HCT116 (cell line): ENCODE results near the gene RAI1. TPM values are rescaled to one million over a fixed set of nuclear protein-coding genes. Genes with fewer than 3 reads are reported as not detected.

Source experiments
- ATAC-seq: fragments of 200-7000 bp; cut with Tn5 transposase; 2 replicates; pipeline ENCODE4 v1.9.1; 2020; ENCODE audit warnings: mild to moderate bottlenecking, moderate library complexity
- BruUV-seq: library from RNA; stranded (reverse); fragments of 400-500 nt; replicated peaks from 2 replicates; lab custom pipeline; 2021; lab: Mats Ljungman, UMichigan
- CTCF ChIA-PET: fragments of 300-600 bp; sonication (Branson Sonifier 250); formaldehyde crosslinking; loops from one replicate; lab custom pipeline; 2021; ENCODE audit warnings: antibody characterized with exemption; lab: Charles Lee
- POLR2A ChIA-PET: fragments of 300-600, 350-600 bp; sonication (Branson Sonifier 250); formaldehyde crosslinking; loops from one replicate; lab custom pipeline; 2021; ENCODE audit warnings: antibody characterized with exemption; lab: Charles Lee
- RAD21 ChIA-PET, 2 experiments: fragments of 300-600 bp; sonication (Branson Sonifier 250); formaldehyde crosslinking; loops; one replicate each; lab custom pipeline; 2023; ENCODE audit warnings: low total read pairs in 2 of 2; ENCODE audit not compliant: uncharacterized antibody in 2 of 2, unreplicated experiment in 2 of 2, low non-redundant PET in 1 of 2; lab: Charles Lee
- DNase-seq: peaks from one replicate; pipeline ENCODE4 v3.0.0-alpha.2; 2010; ENCODE audit warnings: low read depth, low spot score
- H2AFZ ChIP-seq: fragments of 200-600 bp; shearing (Covaris generic), sonication (generic); 2 replicates; pipeline ENCODE4 v1.6.1; 2017; ENCODE audit warnings: low read depth, mixed run types, mixed read lengths, antibody characterized with exemption, low read length; ENCODE audit not compliant: poor library complexity, severe bottlenecking
- H3K27ac ChIP-seq: 2 replicates; pipeline ENCODE4 v1.5.1; 2012; ENCODE audit warnings: low read depth, low read length
- H3K27me3 ChIP-seq: fragments of 200-600 bp; sonication (generic); 2 replicates; pipeline ENCODE4 v1.6.1; 2016; ENCODE audit warnings: mixed run types, low read length, mixed read lengths; ENCODE audit not compliant: insufficient read depth
- H3K36me3 ChIP-seq, 2 experiments: fragments of 200-500 bp in 1 of 2; fragments of 200-600 bp in 1 of 2; sonication (Bioruptor generic) in 1 of 2; sonication (generic) in 1 of 2; 2 replicates each; pipeline versions ENCODE4 v1.5.1 to v1.6.1; 2014 to 2016; ENCODE audit warnings: low read length in 2 of 2, inconsistent platforms in 1 of 2, mixed read lengths in 1 of 2, mixed run types in 1 of 2; ENCODE audit not compliant: insufficient read depth in 2 of 2, control insufficient read depth in 1 of 2
- H3K4me1 ChIP-seq, 2 experiments: fragments of 200-600 bp in 1 of 2; sonication (generic) in 1 of 2; 2 replicates each; pipeline versions ENCODE4 v1.5.1 to v1.6.1; 2012 to 2017; ENCODE audit warnings: low read length in 2 of 2, inconsistent platforms in 1 of 2, mild to moderate bottlenecking in 1 of 2, mixed read lengths in 1 of 2, mixed run types in 1 of 2, moderate library complexity in 1 of 2; ENCODE audit not compliant: insufficient read depth in 2 of 2, control insufficient read depth in 1 of 2
- H3K4me2 ChIP-seq: fragments of 200-600 bp; sonication (generic); 2 replicates; pipeline ENCODE4 v1.6.1; 2017; ENCODE audit warnings: mixed run types, low read length, mixed read lengths
- H3K4me3 ChIP-seq, 2 experiments: fragments of 200-600 bp in 1 of 2; sonication (generic) in 1 of 2; replicated peaks in 1 of 2; 2 replicates each; pipeline ENCODE4 v1.5.1; 2011 to 2016; ENCODE audit warnings: low read length in 2 of 2, control low read depth in 1 of 2, low read depth in 1 of 2, mild to moderate bottlenecking in 1 of 2, mixed read lengths in 1 of 2, mixed run types in 1 of 2
- H3K79me2 ChIP-seq: fragments of 200-600 bp; sonication (generic); 2 replicates; pipeline ENCODE4 v1.6.1; 2017; ENCODE audit warnings: mild to moderate bottlenecking, mixed run types, low read length, moderate library complexity, mixed read lengths; ENCODE audit not compliant: insufficient read depth
- H3K9ac ChIP-seq: fragments of 200-600 bp; sonication (generic); 2 replicates; pipeline ENCODE4 v1.6.1; 2016; ENCODE audit warnings: low read length, mixed read lengths
- H3K9me2 ChIP-seq: fragments of 200-600 bp; sonication (generic), shearing (Covaris generic); 2 replicates; pipeline ENCODE4 v1.6.1; 2017; ENCODE audit warnings: mixed run types, mild to moderate bottlenecking, moderate library complexity; ENCODE audit not compliant: insufficient read depth
- H3K9me3 ChIP-seq, 2 experiments: fragments of 200-500 bp in 1 of 2; fragments of 200-600 bp in 1 of 2; sonication (Bioruptor generic) in 1 of 2; sonication (generic) in 1 of 2; 2 replicates each; pipeline ENCODE4 v1.6.1; 2014 to 2017; ENCODE audit warnings: low read length in 2 of 2, mixed read lengths in 2 of 2, inconsistent platforms in 1 of 2, low read depth in 1 of 2, mild to moderate bottlenecking in 1 of 2, mixed run types in 1 of 2, moderate library complexity in 1 of 2; ENCODE audit not compliant: control insufficient read depth in 1 of 2, insufficient read depth in 1 of 2
- H4K20me1 ChIP-seq: fragments of 200-600 bp; sonication (generic), shearing (Covaris generic); 2 replicates; pipeline ENCODE4 v1.6.1; 2017; ENCODE audit warnings: mixed run types, mild to moderate bottlenecking, moderate library complexity; ENCODE audit not compliant: insufficient read depth
- CBX3 ChIP-seq: IDR thresholded peaks from 2 replicates; pipeline ENCODE4 v1.6.1; 2012; ENCODE audit warnings: low read depth
- CEBPB ChIP-seq: IDR thresholded peaks from 2 replicates; pipeline ENCODE4 v1.6.1; 2012; ENCODE audit warnings: low read depth
- ELF1 ChIP-seq: IDR thresholded peaks from 2 replicates; pipeline ENCODE4 v1.6.1; 2012; ENCODE audit warnings: low read depth, borderline replicate concordance
- EZH2 ChIP-seq: fragments of 200-600 bp; sonication (generic); IDR thresholded peaks from 2 replicates; pipeline ENCODE4 v1.6.1; 2017; ENCODE audit warnings: antibody characterized with exemption, mixed run types
- EZH2phosphoT487 ChIP-seq: fragments of 200-600 bp; IDR thresholded peaks from 2 replicates; pipeline ENCODE4 v1.6.1; 2018; ENCODE audit warnings: antibody characterized with exemption, borderline replicate concordance
- FOSL1 ChIP-seq: IDR thresholded peaks from 2 replicates; pipeline ENCODE4 v1.6.1; 2012; ENCODE audit warnings: low read depth
- JUND ChIP-seq: IDR thresholded peaks from 2 replicates; pipeline ENCODE4 v1.6.1; 2012
- POLR2AphosphoS5 ChIP-seq: IDR thresholded peaks from 2 replicates; pipeline ENCODE4 v1.6.1; 2011; ENCODE audit warnings: mild to moderate bottlenecking, low read depth, low read length, moderate library complexity
- RAD21 ChIP-seq: IDR thresholded peaks from 2 replicates; pipeline ENCODE4 v1.6.1; 2012; ENCODE audit warnings: low read depth, mild to moderate bottlenecking
- SP1 ChIP-seq: IDR thresholded peaks from 2 replicates; pipeline ENCODE4 v1.6.1; 2012; ENCODE audit warnings: low read depth
- SRF ChIP-seq: IDR thresholded peaks from 2 replicates; pipeline ENCODE4 v1.6.1; 2012; ENCODE audit warnings: low read depth
- TCF7L2 ChIP-seq: IDR thresholded peaks from 2 replicates; pipeline ENCODE4 v1.7.0; 2011; ENCODE audit warnings: borderline replicate concordance, inconsistent platforms; ENCODE audit not compliant: insufficient read depth, insufficient read length; ENCODE audit errors: extremely low read depth
- YY1 ChIP-seq: IDR thresholded peaks from 2 replicates; pipeline ENCODE4 v1.6.1; 2011; ENCODE audit warnings: low read length, low read depth, moderate library complexity, mild to moderate bottlenecking; ENCODE audit not compliant: insufficient replicate concordance; ENCODE audit errors: extremely low read depth
- ZFX ChIP-seq: fragments of 450-650 bp; IDR thresholded peaks from 2 replicates; pipeline ENCODE4 v1.6.1; 2017
- intact Hi-C: fragments of 100-400 bp; cut with micrococcal nuclease; formaldehyde crosslinking; loops from 2 replicates; pipeline ENCODE4 v1.10.0; 2022
- total RNA-seq: library from RNA; stranded (reverse); gene quantifications from one replicate; pipeline ENCODE4 v1.2.1, GENCODE V29; 2021; ENCODE audit not compliant: unreplicated experiment
- TF ChIP-seq, protein P1 (sequence below), 3 experiments: fragments of 200-600 bp in 1 of 3; sonication (generic) in 1 of 3; IDR thresholded peaks in 2 of 3; conservative IDR thresholded peaks in 1 of 3; 2 replicates each; pipeline ENCODE4 v1.5.1; 2012 to 2017; ENCODE audit warnings: low read depth in 2 of 3, low read length in 2 of 3, antibody characterized with exemption in 1 of 3, borderline replicate concordance in 1 of 3, control low read depth in 1 of 3, mild to moderate bottlenecking in 1 of 3, mixed read lengths in 1 of 3, mixed run types in 1 of 3, moderate library complexity in 1 of 3; ENCODE audit not compliant: insufficient read depth in 1 of 3

RAI1 gene
- total RNA-seq, 1 experiment from 2014 or later, result 38.5 TPM

DNA sequence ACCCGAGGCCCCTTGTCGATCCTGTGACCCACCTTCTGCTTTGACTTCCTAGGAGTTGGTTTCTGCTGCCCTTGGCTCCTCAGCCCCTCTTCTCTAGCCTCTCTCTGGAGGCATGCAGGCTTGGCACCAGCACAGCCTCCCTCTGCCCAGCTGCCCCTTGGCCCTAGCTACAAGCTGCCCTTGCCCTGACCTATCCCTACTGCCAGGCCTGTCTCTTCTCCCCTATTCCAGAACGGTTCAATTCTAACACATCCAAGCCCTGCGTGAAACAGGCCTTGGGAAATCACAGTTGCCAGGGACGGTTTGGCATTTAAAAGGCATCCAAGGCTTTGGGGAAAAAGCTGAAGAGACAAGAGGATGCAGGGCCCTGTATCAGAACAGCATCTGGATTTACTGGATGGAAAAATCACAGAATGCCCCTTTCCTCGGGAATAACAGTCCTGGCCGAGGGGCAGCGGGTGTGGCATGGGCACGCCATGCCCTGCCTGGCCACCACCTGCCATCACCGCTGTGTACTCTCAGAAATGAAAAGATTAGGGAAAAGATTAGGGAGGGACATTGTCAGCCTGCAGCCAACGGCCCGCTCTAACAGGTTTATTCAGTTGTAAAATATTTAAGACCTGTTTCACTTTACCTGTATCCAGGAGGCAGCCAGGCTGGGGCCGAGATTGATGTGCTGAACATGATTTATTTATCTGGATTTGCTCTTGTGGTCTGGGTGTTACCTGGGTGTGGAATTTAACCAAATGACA is 15.8 kb downstream of the RAI1 start:
- H3K9ac ChIP-seq, result no peak overlapping the region
- no peaks in the 10 kb centered on the region for H3K9me2 ChIP-seq
- POLR2A ChIA-PET, result no interaction called here
- no peaks in the 10 kb centered on the region for H3K9me3 ChIP-seq
- CTCF ChIA-PET, result no interaction called here
- RAD21 ChIA-PET, result no interaction called here
- H2AFZ ChIP-seq, result no peak overlapping the region
- 0 out of 4 replicates have a peak, but pooled peaks cover 0 to 4% of the 10 kb centered on the region in 2 experiments for H3K36me3 ChIP-seq
- no TSS peak for BruUV-seq
- no peaks in the 10 kb centered on the region for H3K27me3 ChIP-seq
- H3K4me1 ChIP-seq, result peaks cover 45 to 81% of the 10 kb centered on the region in 2 experiments
- no peak for TF ChIP-seq TCF7L2
- TF ChIP-seq FOSL1, result no peak
- TF ChIP-seq SP1, result no peak
- TF ChIP-seq POLR2AphosphoS5, result no peak
- no peak for TF ChIP-seq EZH2phosphoT487
- no peak for TF ChIP-seq CEBPB
- TF ChIP-seq YY1, result no peak
- no peak for TF ChIP-seq ZFX
- no peak for DNase-seq
- no peak overlapping the region; the same call in 1 of the 2 replicates for H3K27ac ChIP-seq
- intact Hi-C loops, result no loop called here
- H4K20me1 ChIP-seq, result no peaks in the 10 kb centered on the region; the same call in 1 of the 2 replicates
- no peak overlapping the region for H3K4me3 ChIP-seq
- ATAC-seq, result no peak
- H3K4me2 ChIP-seq, result no peak overlapping the region
- peaks cover 94% of the 10 kb centered on the region for H3K79me2 ChIP-seq

DNA sequence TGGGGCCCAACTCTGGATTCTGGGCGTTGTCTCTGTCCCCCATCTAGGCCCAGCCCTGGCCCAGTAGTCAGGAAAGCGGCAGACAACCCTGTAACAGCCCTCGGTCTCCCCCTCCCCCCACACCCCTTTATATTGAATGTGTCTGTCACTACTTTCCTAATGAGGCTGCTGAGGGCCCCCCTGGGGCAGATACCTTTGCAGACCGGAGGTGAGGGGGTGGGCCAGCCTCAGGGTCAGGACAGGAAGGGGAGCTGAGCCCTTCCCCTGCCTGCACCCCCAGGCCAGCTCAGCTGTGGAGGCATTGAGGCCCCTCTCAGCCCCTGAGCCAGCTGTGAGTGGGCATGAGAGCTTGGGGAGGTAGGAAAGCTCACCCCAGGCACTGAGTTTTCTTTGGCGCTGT is 17.1 kb downstream of the RAI1 start:
- H3K27ac ChIP-seq, result no peak overlapping the region; the same call in 1 of the 2 replicates
- peaks cover 38 to 79% of the 10 kb centered on the region in 2 experiments for H3K4me1 ChIP-seq
- ChIA-PET POLR2A (no interaction called here), RAD21 (interaction anchor here in 1 of 2 experiments (0.7 kb wide), 1 partner anchor 138 kb away, joined by 4 read pairs; no protein-coding TSS in a partner anchor), CTCF (no interaction called here)
- no peaks in the 10 kb centered on the region for H3K27me3 ChIP-seq
- H3K36me3 ChIP-seq, result 0 out of 4 replicates have a peak, but pooled peaks cover 0 to 4% of the 10 kb centered on the region in 2 experiments
- no peaks in the 10 kb centered on the region for H3K9me2 ChIP-seq
- 0 out of 2 replicates have a peak overlapping the region, but pooled peaks have one; percentile 20 for H3K9ac ChIP-seq
- H3K4me2 ChIP-seq, result peak overlapping the region; percentile 18; the same call in 1 of the 2 replicates
- no peak overlapping the region for H2AFZ ChIP-seq
- H3K4me3 ChIP-seq, result no peak overlapping the region
- H4K20me1 ChIP-seq, result no peaks in the 10 kb centered on the region; the same call in 1 of the 2 replicates
- no TSS peak for BruUV-seq
- no peak for DNase-seq
- H3K9me3 ChIP-seq, result no peaks in the 10 kb centered on the region
- H3K79me2 ChIP-seq, result peaks cover 94% of the 10 kb centered on the region
- intact Hi-C loops, result no loop called here
- no peak for ATAC-seq
- TF ChIP-seq SRF (no peak), JUND (no peak), EZH2 (no peak), RAD21 (no peak), POLR2AphosphoS5 (no peak), ELF1 (no peak), CBX3 (no peak), EZH2phosphoT487 (no peak)
- TF ChIP-seq, protein P1, sequence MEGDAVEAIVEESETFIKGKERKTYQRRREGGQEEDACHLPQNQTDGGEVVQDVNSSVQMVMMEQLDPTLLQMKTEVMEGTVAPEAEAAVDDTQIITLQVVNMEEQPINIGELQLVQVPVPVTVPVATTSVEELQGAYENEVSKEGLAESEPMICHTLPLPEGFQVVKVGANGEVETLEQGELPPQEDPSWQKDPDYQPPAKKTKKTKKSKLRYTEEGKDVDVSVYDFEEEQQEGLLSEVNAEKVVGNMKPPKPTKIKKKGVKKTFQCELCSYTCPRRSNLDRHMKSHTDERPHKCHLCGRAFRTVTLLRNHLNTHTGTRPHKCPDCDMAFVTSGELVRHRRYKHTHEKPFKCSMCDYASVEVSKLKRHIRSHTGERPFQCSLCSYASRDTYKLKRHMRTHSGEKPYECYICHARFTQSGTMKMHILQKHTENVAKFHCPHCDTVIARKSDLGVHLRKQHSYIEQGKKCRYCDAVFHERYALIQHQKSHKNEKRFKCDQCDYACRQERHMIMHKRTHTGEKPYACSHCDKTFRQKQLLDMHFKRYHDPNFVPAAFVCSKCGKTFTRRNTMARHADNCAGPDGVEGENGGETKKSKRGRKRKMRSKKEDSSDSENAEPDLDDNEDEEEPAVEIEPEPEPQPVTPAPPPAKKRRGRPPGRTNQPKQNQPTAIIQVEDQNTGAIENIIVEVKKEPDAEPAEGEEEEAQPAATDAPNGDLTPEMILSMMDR (IDR thresholded peaks at IDR 0.05 in 2 of 3, conservative IDR thresholded peaks at IDR 0.05 in 1 of 3; ENCODE audit: borderline replicate concordance in 1 of 3, insufficient read depth in 1 of 3, low read depth in 2 of 3, low read length in 2 of 3), result no peak
